HG02763 (cell line): ENCODE results near the gene DYNAP.

Experiments
- ATAC-seq: cut with Tn5 transposase; IDR thresholded peaks from one replicate; pipeline ENCODE4 v1.9.1; 2021; ENCODE audit warnings: mild to moderate bottlenecking, moderate library complexity; ENCODE audit not compliant: unreplicated experiment

DYNAP gene

GRCh38 chr18:54630963-54631362 is 39.9 kb downstream of the DYNAP start:
- no peak for ATAC-seq

DNA sequence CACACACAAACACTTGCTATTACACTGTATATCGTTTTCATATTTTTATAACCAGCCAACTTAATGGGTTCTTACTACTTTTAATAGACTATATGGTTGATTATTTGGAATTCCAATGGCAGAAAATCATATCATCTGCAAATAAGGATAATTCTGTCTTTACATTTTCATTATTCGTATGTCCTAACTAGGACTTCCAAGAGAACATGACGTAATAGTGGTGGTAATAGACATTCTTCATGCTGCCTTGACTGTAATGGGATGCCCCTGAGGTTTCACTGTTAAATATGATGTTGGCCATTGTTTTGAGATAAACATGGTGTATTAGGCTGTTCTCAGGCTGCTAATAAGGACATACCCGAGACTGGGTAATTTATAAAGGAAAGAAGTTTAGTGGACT is 45.2 kb downstream of the DYNAP start:
- ATAC-seq = no peak

DNA sequence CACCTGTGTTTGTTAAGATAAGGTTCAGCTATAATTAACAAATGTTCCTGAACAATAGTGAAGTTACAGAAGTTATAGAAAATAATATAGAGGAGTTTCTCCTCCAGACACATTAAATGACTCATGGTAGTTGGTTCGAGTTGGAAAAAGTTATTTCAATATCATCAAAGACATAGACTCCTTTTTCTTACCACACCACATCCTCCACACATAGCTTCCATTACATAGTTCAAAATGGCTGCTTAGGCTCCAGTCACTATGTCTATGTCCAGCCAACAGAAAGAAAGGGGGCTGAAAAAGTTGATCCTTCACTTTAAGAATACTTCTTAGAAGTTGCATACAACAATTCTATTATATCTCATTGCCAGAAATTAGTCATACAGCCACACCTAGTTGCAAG is 50.7 kb downstream of the DYNAP start:
- no peak for ATAC-seq

DNA sequence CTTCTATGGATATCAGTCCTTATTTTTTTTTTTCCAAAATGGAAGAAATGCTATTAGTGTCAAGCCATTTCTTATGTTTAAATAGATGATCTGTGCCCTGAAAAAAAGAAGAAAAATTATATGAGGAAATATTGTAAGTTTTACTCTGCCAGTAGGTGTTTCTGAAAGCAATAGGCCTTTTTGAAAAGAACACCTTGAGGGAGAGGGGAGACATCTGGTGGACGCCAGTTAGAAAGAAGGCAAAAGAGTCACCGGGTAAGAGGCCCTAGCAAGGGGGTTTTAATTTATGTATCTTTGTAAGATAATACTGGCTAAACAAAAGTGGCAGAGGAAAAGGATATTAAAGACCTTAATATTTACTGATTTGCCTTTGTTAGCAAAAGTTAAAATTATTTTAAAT is 56.1 kb downstream of the DYNAP start:
- no peak for ATAC-seq
